ENCODE data around the gene APOBR.

GRCh38 chr16:28544998-28545397 is 50.6 kb downstream of the APOBR start:
- no peak for TF ChIP-seq CTCF (conservative IDR thresholded peaks at IDR 0.05; ENCODE audit: low read length)
- no peak for TF ChIP-seq EZH2phosphoT487 (IDR thresholded peaks at IDR 0.05; ENCODE audit: borderline replicate concordance, low read depth, low read length)

Data from OCI-LY7 (cell line).